HEK293 (cell line): ENCODE measurements around the gene ATP7B.

ENCODE experiments used
- CTCF ChIA-PET: fragments of 350-600 bp; formaldehyde crosslinking; extraction: SDS; loops from one replicate; lab custom pipeline; 2021; ENCODE audit warnings: antibody characterized with exemption; lab: Yijun Ruan, JAX
- POLR2A ChIA-PET: fragments of 300-600 bp; formaldehyde crosslinking; extraction: SDS; loops from one replicate; lab custom pipeline; 2020; ENCODE audit warnings: antibody characterized with exemption, inconsistent platforms; lab: Yijun Ruan, JAX
- H3K27ac ChIP-seq: fragments of 200-500 bp; sonication (Bioruptor generic); 2 replicates; pipeline ENCODE4 v1.5.1; 2014; ENCODE audit warnings: low read depth, low read length, control low read depth, inconsistent platforms; ENCODE audit errors: extremely low read depth
- H3K36me3 ChIP-seq, 2 experiments: fragments of 200-500 bp in 1 of 2; sonication (Bioruptor generic) in 1 of 2; 1 replicate in 1 of 2; 2 replicates in 1 of 2; pipeline ENCODE4 v1.5.1; 2014 to 2017; ENCODE audit warnings: inconsistent platforms in 2 of 2, low read length in 2 of 2; ENCODE audit not compliant: control insufficient read depth in 2 of 2, insufficient read depth in 1 of 2
- H3K4me1 ChIP-seq: fragments of 200-500 bp; sonication (Bioruptor generic); 2 replicates; pipeline ENCODE4 v1.5.1; 2014; ENCODE audit warnings: mild to moderate bottlenecking, low read length, inconsistent platforms; ENCODE audit not compliant: control insufficient read depth, insufficient read depth
- H3K4me3 ChIP-seq: 2 replicates; pipeline ENCODE4 v1.5.1; 2011; ENCODE audit warnings: low read depth, mild to moderate bottlenecking, control low read depth, low read length, moderate library complexity
- H3K9me3 ChIP-seq: fragments of 200-500 bp; sonication (Bioruptor generic); 2 replicates; pipeline ENCODE4 v1.5.1; 2014; ENCODE audit warnings: low read depth, low read length, inconsistent platforms; ENCODE audit not compliant: control insufficient read depth, insufficient read depth
- BCL11A ChIP-seq: fragments of 450-650 bp; formaldehyde crosslinking; IDR thresholded peaks from 2 replicates; pipeline ENCODE4 v1.5.1; 2016; ENCODE audit warnings: low read depth, missing biosample characterization, missing genetic modification characterization
- ELK4 ChIP-seq: IDR thresholded peaks from 2 replicates; pipeline ENCODE4 v1.6.1; 2011; ENCODE audit warnings: mild to moderate bottlenecking, low read depth, low read length, borderline replicate concordance
- GFI1B ChIP-seq: fragments of 450-650 bp; formaldehyde crosslinking; IDR thresholded peaks from 2 replicates; pipeline ENCODE4 v1.5.1; 2016; ENCODE audit warnings: missing biosample characterization, missing genetic modification characterization
- GLIS2 ChIP-seq: fragments of 450-650 bp; formaldehyde crosslinking; IDR thresholded peaks from 2 replicates; pipeline ENCODE4 v1.5.1; 2016; ENCODE audit warnings: missing biosample characterization, missing genetic modification characterization
- MEIS1 ChIP-seq: sonication (generic); formaldehyde crosslinking; IDR thresholded peaks from 2 replicates; pipeline ENCODE4 v1.8.1; 2022; ENCODE audit warnings: missing genetic modification reagents, mild to moderate bottlenecking, borderline replicate concordance
- OVOL3 ChIP-seq: fragments of 450-650 bp; formaldehyde crosslinking; IDR thresholded peaks from 2 replicates; pipeline ENCODE4 v1.5.1; 2016; ENCODE audit warnings: missing biosample characterization, missing genetic modification characterization
- SCRT2 ChIP-seq: fragments of 450-650 bp; formaldehyde crosslinking; IDR thresholded peaks from 2 replicates; pipeline ENCODE4 v1.5.1; 2016; ENCODE audit warnings: missing biosample characterization, missing genetic modification characterization
- SP2 ChIP-seq: fragments of 450-650 bp; formaldehyde crosslinking; IDR thresholded peaks from 2 replicates; pipeline ENCODE4 v1.5.1; 2016; ENCODE audit warnings: missing biosample characterization, missing genetic modification characterization
- TSHZ1 ChIP-seq: fragments of 450-650 bp; formaldehyde crosslinking; IDR thresholded peaks from 2 replicates; pipeline ENCODE4 v1.5.1; 2016; ENCODE audit warnings: missing biosample characterization, missing genetic modification characterization, borderline replicate concordance
- ZBTB48 ChIP-seq: fragments of 450-650 bp; formaldehyde crosslinking; IDR thresholded peaks from 2 replicates; pipeline ENCODE4 v1.5.1; 2016; ENCODE audit warnings: missing biosample characterization, missing genetic modification characterization
- ZNF114 ChIP-seq: fragments of 450-650 bp; formaldehyde crosslinking; IDR thresholded peaks from 2 replicates; pipeline ENCODE4 v1.5.0; 2017; ENCODE audit warnings: missing biosample characterization, missing genetic modification characterization
- ZNF146 ChIP-seq: fragments of 450-650 bp; formaldehyde crosslinking; IDR thresholded peaks from 2 replicates; pipeline ENCODE4 v1.5.1; 2016; ENCODE audit warnings: missing biosample characterization, missing genetic modification characterization
- ZNF148 ChIP-seq: fragments of 450-650 bp; formaldehyde crosslinking; IDR thresholded peaks from 2 replicates; pipeline ENCODE4 v1.5.0; 2017; ENCODE audit warnings: missing biosample characterization, missing genetic modification characterization, borderline replicate concordance
- ZNF19 ChIP-seq: fragments of 450-650 bp; formaldehyde crosslinking; IDR thresholded peaks from 2 replicates; pipeline ENCODE4; 2016; ENCODE audit warnings: missing biosample characterization, missing genetic modification characterization, low read depth
- ZNF510 ChIP-seq: fragments of 450-650 bp; formaldehyde crosslinking; IDR thresholded peaks from 2 replicates; pipeline ENCODE4 v1.5.1; 2018; ENCODE audit warnings: mild to moderate bottlenecking, missing genetic modification characterization, missing biosample characterization; ENCODE audit not compliant: insufficient replicate concordance
- ZNF530 ChIP-seq: fragments of 450-650 bp; formaldehyde crosslinking; IDR thresholded peaks from 2 replicates; pipeline ENCODE4 v1.5.1; 2016; ENCODE audit warnings: low read depth, missing biosample characterization, missing genetic modification characterization
- ZNF544 ChIP-seq: fragments of 450-650 bp; formaldehyde crosslinking; IDR thresholded peaks from 2 replicates; pipeline ENCODE4 v1.5.0; 2017; ENCODE audit warnings: missing biosample characterization, missing genetic modification characterization
- ZNF596 ChIP-seq: fragments of 450-650 bp; IDR thresholded peaks from 2 replicates; pipeline ENCODE4 v1.5.0; 2018; ENCODE audit warnings: missing biosample characterization, mild to moderate bottlenecking, missing genetic modification characterization, moderate library complexity
- ZNF629 ChIP-seq: fragments of 450-650 bp; formaldehyde crosslinking; IDR thresholded peaks from 2 replicates; pipeline ENCODE4 v1.5.1; 2017; ENCODE audit warnings: missing biosample characterization, missing genetic modification characterization
- ZNF704 ChIP-seq: fragments of 450-650 bp; formaldehyde crosslinking; IDR thresholded peaks from 2 replicates; pipeline ENCODE4 v1.5.1; 2016; ENCODE audit warnings: missing biosample characterization, missing genetic modification characterization
- ZNF777 ChIP-seq: fragments of 450-650 bp; formaldehyde crosslinking; IDR thresholded peaks from 2 replicates; pipeline ENCODE4 v1.5.1; 2017; ENCODE audit warnings: missing biosample characterization, missing genetic modification characterization, borderline replicate concordance
- ZNF792 ChIP-seq: fragments of 450-650 bp; formaldehyde crosslinking; IDR thresholded peaks from 2 replicates; pipeline ENCODE4 v1.5.1; 2016; ENCODE audit warnings: missing biosample characterization, missing genetic modification characterization
- ZNF843 ChIP-seq: fragments of 450-650 bp; formaldehyde crosslinking; IDR thresholded peaks from 2 replicates; pipeline ENCODE4 v1.5.1; 2016; ENCODE audit warnings: missing biosample characterization, missing genetic modification characterization

The ATP7B gene

GRCh38 chr13:51905787-51906186 is 105.5 kb downstream of the ATP7B start (continued):
- TF ChIP-seq TSHZ1 (tag by site-specific recombination) (no peak), ZNF704 (no peak), ZNF530 (tag by site-specific recombination) (no peak), ZNF777 (tag by site-specific recombination) (no peak), GFI1B (tag by site-specific recombination) (no peak)

GRCh38 chr13:51902776-51903175 is 108.5 kb downstream of the ATP7B start:
- ChIA-PET POLR2A (no interaction called here), CTCF (no interaction called here)
- Histone ChIP-seq H3K36me3 (no peaks in the 10 kb centered on the region), H3K9me3 (no peaks in the 10 kb centered on the region), H3K4me3 (no peak overlapping the region), H3K27ac (no peak overlapping the region), H3K4me1 (peaks cover 3% of the 10 kb centered on the region; the same call in 1 of the 2 replicates)
- TF ChIP-seq ZNF596 (tag by site-specific recombination) (no peak), ZNF777 (tag by site-specific recombination) (no peak), ZNF544 (tag by site-specific recombination) (no peak), MEIS1 (CRISPR knock-in tag) (no peak), ZNF510 (tag by site-specific recombination) (no peak), GLIS2 (no peak), ZBTB48 (no peak), OVOL3 (no peak), ZNF114 (tag by site-specific recombination) (no peak), ZNF19 (tag by site-specific recombination) (no peak), ELK4 (no peak), ZNF843 (tag by site-specific recombination) (no peak), SCRT2 (no peak), ZNF146 (tag by site-specific recombination) (no peak), SP2 (tag by site-specific recombination) (no peak), BCL11A (tag by site-specific recombination) (no peak), ZNF148 (tag by site-specific recombination) (no peak), ZNF792 (tag by site-specific recombination) (no peak), ZNF629 (no peak)
